Limb (tissue), 2 donors: Measurements from ENCODE around the gene COL5A1.

ENCODE experiments used
- DNase-seq, 2 donors: peaks; one replicate each; pipeline ENCODE4 v3.0.0-alpha.2; 2016; ENCODE audit errors: extremely low spot score in 2 of 2

Gene COL5A1

GRCh38 chr9:134785325-134786108, 143.9 kb downstream of the COL5A1 start:
- peak; percentile 52 to 57 for DNase-seq

GRCh38 chr9:134787601-134788531, 146.3 kb downstream of the COL5A1 start:
- DNase-seq: no peak

DNA sequence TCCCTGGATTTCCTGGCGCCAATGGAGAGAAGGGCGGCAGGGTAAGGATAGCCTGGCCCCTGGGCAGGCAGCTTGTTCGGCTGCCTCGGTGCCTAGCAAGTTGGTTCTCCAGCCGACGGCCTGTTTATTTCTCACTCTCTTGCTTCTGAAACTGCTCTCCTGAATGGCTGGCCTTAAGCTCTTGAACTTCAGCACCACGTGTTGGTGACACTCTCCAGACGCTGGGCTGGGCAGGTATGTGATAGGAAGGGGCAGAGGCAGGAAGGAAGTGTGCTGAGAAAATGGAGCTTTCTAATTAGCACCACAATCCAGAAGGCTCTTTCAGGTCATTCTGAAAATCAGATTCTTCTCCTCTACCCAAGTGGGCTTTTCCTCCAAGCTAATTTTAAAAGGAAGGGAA, 147.6 kb downstream of the COL5A1 start:
- no peak for DNase-seq

DNA sequence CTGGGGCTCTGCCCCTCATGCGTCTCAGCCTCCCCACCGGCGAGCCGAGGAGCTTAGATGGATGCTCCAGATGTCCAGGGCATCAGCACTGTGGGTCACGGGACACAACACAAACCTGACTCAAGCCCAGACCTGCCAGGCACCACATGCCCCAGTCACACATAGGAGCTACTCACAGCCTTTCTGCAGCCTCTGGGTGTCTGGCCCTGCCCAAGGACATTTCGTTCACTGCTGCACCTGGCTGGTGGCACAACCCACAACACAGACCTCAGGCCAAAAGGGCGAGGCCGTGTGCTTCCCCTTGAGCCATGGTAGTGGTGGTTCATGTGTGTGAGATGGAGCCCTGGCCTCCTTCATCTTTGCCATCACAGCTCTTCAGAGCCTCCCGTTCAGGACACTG, 149.4 kb downstream of the COL5A1 start:
- DNase-seq: no peak

- no peak for DNase-seq
Measured at GRCh38 chr9:134792627-134793026, 151.0 kb downstream of the COL5A1 start.

DNA sequence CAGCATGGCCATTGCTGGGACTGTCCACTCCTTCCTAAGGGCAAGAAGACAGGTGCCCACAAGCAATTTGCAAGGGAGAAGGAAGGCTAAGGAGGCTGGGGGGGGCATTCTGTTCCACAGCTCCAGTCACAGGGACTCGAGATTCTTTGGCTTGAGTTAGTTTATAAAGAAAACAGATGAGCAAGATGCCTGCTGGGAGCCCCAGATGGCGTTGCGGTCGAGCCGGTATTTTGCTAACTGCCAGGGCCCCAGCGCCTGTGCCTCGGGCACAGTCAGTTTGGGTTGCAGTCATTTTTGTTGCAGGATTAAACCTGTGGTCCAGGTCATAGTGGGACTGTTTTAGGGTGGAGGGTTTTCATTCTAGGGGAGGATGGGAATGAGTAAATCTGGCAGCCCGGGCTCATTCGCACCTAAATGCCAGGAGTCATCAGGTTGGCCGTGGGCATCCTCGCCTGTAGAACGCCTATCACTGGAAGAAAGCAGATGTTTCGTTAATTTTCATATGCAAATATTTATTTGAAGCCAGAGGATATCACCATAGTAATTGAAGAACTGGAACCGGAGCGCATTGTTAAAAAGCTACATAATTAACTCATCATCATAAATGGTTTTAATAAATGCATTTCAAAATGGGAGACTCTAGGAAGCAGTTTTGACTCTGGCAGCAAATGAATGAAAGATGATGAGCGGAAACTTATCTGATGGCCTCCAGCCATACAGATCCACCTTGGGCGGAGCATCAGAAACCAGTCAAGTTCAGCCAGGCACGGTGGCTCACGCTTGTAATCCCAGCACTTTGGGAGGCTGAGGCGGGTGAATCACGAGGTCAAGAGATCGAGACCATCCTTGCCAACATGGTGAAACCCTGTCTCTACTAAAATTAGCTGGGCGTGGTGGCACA, 151.9 kb downstream of the COL5A1 start:
- DNase-seq: no peak

- no peak for DNase-seq
Measured at GRCh38 chr9:134794663-134795370, 153.2 kb downstream of the COL5A1 start.

GRCh38 chr9:134795446-134795845, 153.8 kb downstream of the COL5A1 start:
- no peak for DNase-seq

GRCh38 chr9:134796882-134797281, 155.3 kb downstream of the COL5A1 start:
- DNase-seq: no peak

- no peak for DNase-seq
Measured at GRCh38 chr9:134800791-134801339, 159.3 kb downstream of the COL5A1 start.

GRCh38 chr9:134802216-134802795, 160.7 kb downstream of the COL5A1 start:
- DNase-seq: no peak

DNA sequence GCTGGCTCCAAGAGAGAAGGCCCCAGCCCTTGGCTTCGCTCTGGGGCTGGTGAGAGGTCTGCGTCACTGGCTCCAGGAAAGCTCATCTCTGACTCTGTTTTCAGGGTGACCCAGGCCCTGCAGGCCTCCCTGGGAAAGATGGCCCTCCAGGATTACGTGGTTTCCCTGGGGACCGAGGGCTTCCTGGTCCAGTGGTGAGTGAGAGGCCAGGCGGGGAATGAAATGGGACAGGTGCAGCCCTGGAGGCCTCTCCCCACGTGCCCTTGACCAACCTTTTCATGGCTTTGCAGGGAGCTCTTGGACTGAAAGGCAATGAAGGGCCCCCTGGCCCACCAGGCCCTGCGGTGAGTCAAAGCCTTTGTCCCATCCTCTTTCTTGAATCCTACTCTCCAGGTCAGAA, 163.3 kb downstream of the COL5A1 start:
- DNase-seq: no peak

DNA sequence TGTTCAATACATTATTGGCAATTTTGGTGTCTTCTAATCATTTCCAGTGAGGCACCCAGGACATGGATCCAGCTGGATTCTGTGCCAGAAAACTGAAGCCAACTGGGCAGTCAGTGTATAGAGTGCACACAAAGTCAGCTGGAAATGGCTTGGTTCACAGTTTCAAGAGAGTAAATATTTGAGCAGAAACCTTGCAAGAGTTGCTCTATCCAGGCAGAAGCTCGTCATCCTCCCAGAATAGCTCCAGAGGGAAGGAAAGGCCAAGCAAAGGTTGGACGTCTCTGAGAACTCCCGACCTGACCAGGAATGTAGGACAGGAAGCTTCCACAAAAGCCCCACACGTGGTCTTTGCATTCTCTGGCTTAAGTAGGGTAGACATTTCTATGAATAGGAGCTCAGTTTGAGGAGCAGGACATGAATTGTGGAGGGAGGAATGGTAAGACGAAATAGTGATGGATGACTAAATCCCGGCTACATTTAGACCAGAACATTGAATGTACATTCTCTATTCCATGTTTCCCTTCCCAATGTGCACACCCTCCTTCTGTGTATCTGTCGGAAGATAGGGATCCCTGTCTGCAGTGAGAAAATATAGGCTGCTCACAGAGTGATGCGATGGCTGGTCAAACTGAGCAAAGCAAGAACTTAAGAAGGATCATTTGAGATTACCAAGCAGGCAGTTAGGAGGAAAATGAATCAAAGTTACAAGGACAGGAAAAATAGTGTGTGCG, 166.3 kb downstream of the COL5A1 start:
- DNase-seq: peak in 1 of 2 donors; percentile 68

DNA sequence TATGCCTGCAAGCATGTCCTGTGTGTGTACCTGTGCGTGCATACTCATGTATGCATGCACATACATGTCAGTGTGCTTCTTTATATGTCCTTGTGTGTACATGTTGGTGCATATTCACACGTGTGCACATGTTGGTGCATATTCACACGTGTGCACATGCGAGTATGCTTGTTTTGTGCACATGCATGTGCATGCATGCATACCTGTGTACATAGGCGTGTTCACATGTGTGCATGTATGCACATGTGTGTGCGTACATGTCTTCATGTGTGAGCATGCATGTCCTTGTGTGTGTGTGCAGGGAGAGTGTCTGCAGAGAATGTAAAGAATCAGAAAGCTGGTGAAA, 166.8 kb downstream of the COL5A1 start:
- no peak for DNase-seq

DNA sequence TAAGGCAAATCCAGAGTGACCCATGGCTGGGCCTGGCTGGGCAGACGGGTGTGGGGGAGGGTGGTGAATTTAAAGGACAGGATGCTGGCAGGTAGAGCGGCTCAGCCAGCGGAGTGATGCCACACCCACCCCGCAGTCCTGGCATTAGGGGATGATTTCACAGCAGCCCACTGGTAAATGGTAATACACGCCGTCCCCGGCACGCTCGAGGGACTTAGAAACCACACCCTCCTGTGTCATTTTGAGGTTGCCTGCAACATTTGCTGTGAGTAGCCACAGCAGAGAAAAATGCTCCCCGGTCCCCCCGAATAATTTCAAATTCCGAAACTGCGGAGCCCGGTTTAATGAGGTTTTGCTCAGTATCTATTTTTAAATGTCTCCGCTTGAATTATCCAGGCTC, 167.7 kb downstream of the COL5A1 start:
- no peak for DNase-seq

DNA sequence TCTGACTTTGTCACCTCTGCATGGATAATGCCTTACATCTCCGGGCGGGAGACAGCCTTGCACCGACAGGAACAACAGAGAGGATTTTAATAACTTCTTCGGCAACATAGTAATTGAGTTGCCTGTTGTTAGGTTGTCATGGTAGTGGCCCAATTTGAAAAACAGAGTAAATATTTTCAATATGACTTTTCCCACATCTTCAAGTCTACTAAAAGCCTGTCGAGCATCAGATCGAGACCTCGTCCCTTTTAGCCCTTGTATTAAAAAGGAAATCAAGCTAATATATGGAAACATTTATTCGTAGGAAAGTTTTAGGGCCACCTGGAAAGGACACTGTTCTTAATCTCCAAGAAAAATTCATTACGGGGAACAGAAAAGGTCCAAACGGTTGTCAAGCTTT, 168.2 kb downstream of the COL5A1 start:
- DNase-seq: peak in 1 of 2 donors; percentile 16

GRCh38 chr9:134811079-134811672, 169.6 kb downstream of the COL5A1 start:
- DNase-seq: no peak

GRCh38 chr9:134811673-134812342, 170.2 kb downstream of the COL5A1 start:
- DNase-seq: peak in 1 of 2 donors; percentile 51

DNA sequence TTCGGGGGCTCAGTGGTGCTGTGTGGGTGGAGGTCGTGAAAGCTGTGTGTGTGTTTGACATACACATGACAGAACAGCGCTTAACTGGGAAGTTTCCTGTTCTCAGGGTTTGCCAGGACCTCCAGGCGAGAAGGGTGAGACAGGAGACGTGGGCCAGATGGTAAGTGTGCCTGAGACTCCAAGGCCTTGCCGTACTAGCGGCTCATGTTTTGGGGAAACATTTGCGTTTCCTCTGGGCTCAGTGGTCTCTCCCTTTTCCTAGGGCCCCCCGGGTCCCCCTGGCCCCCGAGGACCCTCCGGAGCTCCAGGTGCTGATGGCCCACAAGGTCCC, 170.7 kb downstream of the COL5A1 start:
- no peak for DNase-seq
